Measurements from ENCODE around the gene SYNJ2. TPM values are rescaled to one million over a fixed set of nuclear protein-coding genes. Genes with fewer than 3 reads are reported as not detected.

The SYNJ2 gene
- total RNA-seq, 1 donor from 2014 or later = 14.2 TPM

DNA sequence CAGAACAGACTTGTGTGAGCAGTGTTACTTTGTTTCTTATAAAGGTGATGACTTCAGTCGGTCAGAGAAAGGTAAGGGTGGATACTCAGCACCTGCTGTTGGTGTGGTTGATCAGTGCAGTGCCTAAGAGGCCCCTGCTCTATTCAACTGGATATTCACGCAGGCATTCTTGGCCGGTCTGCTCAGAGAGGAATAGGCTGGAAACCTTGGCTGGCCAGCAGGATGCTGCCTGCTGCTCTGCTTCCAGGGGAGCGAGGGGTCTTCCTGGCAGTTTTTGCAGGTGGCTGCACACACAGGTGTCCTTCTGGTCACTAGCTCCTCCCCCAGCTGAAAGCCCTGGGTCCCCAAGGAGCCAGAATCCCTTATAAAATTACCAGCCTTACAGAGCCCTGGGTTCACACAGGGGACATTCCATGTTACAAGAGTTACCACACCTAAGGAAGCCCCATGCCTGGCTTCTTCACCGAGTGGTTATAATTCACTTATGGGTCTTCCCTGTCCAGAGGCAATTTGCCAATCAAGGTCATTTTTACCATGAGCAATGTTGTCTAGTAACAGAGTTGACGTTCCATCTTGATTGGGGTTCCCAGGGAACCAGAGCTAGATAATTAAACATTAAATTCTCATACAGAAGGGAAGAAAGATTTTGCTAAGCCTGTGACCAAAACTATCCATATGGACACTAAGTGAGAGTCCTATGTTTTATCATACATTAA is 16.4 kb downstream of the SYNJ2 start:
- DNase-seq (ENCODE audit: low read depth) = no peak

DNA sequence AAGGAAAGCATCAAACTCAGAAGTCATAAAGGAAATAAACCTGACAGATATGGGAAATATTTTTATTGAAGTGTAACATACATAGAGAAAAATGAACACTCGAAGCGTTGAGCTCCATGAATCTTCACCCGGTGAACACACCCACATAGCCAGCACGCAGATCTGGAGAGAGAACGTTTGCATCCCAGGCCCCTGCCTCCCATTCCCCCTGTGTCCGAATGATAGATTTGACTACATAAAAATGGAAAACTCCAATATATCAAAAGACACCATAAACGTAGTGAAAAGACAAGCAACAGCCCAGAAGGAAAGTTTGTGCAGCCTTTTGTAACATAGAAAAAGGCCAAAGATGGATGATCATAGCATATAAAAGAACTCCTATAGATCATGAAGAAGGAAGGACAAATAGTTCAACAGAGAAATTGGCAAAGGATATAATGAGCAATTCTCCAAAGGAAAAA is 17.1 kb downstream of the SYNJ2 start:
- no peak for DNase-seq (ENCODE audit: low read depth)

DNA sequence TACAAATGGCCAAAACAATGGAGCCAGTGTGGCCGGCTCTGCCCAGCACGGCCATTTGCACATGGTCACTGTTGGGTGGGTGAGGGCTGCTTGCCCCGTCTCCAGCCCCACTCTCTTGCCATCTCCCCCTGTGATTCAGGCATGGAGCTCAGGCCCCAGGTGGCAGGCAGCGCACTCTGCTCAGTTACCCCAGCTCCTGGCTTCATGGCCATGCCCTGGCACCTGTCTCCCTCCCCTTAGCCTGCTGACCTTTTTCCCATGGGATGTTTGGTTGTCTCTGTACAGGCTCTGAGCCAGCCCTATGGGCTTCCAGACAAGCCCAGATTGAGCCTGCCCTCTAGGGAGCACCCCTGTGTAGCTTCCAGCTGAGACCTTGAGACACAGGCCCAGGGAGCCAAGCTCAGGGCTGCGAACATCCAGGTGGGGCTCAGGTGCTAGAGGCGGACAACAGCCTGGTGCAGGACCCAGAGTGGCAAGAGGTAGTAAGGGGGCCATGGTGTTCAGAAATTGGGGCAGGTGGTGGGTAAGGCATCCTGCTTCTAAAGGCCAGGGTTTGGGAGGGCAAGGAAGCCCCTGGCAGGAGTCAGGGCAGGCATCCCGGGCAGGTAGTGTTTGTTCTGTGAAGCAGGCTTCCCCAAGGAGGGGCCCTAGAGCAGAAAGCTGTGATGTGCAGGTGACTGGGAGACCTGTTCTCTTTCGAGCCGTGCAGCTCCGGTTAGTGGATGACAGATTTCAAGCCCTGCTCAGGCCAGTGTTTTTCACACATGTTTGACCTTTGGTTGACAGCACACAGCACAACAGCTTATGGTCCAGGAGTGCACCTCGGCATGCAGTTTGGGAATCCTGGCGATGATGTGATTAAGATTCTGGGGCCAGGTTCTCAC is 17.7 kb downstream of the SYNJ2 start:
- peak; percentile 52 for DNase-seq (ENCODE audit: low read depth)

GRCh38 chr6:158000530-158001307 is 19.1 kb downstream of the SYNJ2 start:
- no peak for DNase-seq (ENCODE audit: low read depth)

- DNase-seq (ENCODE audit: low read depth) = no peak
These were observed 20.7 kb downstream of the SYNJ2 start for GRCh38 chr6:158002249-158002950.

GRCh38 chr6:158002951-158003853 is 21.5 kb downstream of the SYNJ2 start:
- peak; percentile 94 for DNase-seq (ENCODE audit: low read depth)

GRCh38 chr6:158003910-158004700 is 22.4 kb downstream of the SYNJ2 start:
- no peak for DNase-seq (ENCODE audit: low read depth)

- DNase-seq (ENCODE audit: low read depth) = no peak
These were observed 23.0 kb downstream of the SYNJ2 start for GRCh38 chr6:158004701-158005095.

GRCh38 chr6:158005626-158006180 is 24.0 kb downstream of the SYNJ2 start:
- DNase-seq (ENCODE audit: low read depth) = no peak

- DNase-seq (ENCODE audit: low read depth) = no peak
These were observed 24.7 kb downstream of the SYNJ2 start for GRCh38 chr6:158006331-158006730.

DNA sequence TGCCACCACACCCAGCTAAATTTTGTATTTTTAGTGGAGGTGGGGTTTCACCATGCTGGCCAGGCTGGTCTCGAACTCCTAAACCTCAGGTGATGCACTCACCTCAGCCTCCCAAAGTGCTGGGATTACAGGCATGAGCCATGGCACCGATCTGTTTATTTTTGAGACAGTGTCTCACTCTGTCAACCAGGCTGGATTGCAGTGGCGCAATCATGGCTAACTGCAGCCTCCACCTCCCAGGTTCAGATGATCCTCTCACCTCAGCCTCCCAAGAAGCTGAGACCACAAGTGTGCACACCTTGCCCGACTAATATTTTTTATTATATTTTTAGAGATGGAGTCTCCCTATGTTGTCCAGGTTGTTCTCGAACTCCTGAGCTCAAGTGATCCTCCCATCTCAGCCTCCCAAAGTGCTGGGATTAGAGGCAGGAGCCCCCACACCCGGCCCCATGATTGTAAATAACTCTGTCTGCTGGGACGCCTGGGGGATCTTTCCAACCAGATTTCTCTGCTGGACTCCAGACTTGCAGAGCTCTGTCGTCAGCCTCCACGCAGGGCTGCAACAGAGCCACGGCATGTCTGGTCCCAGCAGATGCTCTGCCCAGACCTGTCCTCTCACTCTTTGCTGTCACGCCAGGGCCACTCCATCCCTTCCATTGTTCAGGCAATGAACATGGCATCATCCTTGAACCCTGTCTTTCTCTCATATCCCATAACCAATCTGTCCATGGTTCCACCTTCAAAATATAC is 25.3 kb downstream of the SYNJ2 start:
- no peak for DNase-seq (ENCODE audit: low read depth)

- no peak for DNase-seq (ENCODE audit: low read depth)
These were observed 27.1 kb downstream of the SYNJ2 start for GRCh38 chr6:158008864-158009113.

DNA sequence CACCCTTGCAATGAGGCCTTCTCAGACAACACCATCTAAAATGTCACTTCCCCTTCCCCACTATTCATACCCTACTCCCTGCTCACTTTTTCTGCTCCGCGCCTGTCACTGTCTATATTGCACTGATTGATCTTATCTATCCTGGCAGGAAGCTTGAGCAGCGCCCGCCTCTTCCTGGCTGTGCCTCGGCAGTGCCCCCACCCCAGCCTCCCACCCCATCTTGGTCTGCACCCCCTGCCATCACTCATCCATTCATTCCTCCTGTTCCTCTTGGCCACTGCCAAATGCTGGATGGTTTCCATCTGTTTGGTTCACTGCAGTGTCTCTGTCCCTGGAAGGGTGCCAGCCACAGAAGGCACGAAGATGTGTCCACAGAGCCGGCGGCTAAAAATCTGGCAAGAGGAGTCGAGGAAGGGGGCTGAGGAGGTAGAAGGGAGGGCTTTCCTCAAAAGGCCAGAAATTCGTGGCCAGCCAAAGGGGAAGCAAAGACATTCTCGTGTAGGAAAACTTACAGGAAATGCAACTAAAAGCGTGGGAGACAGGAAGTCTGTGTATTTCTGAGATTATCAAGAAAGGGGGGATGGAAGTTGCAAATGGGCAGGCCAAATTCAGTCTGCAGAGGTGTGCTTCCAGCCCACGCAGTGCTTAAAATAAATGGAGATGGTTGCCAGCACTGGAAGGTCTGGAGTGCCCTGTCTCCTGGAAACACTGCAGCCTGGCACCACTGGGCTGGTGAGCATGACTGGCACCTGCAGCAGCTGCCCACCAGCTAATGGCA is 27.6 kb downstream of the SYNJ2 start:
- peak; percentile 87 for DNase-seq (ENCODE audit: low read depth)

DNA sequence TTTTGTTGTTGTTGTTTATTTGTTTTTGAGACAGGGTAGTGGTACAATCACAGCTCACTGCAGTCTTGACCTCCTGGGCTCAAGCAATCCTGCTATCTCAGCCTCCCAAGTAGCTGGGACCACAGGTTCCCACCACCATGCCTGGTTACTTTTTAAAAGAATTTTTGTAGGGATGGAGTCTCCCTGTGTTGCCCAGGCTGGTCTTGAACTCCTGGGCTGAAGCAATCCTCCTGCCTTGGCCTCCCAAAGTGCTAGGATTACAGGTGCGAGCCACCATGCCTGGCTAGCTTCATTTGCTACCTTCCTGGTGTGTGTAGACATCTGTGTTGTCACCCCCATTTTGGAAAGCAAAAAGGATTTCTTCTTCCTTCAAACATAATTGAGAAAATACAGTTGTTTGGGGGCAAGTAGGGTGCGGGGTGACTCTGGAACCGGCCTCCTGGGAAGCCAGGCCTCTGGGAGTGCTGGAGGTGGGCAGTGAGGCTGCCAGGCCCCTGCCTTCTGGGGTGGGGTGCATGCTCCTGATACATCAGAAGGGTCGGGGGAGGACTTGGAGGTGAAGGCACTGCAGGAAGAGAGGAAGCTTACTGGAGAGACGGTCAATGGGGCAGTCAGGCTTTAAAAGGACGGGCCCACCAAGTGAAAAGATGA is 28.4 kb downstream of the SYNJ2 start:
- no peak for DNase-seq (ENCODE audit: low read depth)

GRCh38 chr6:158010591-158011477 is 29.2 kb downstream of the SYNJ2 start:
- DNase-seq (ENCODE audit: low read depth) = no peak

- DNase-seq (ENCODE audit: low read depth) = no peak
These were observed 29.8 kb downstream of the SYNJ2 start for GRCh38 chr6:158011478-158011920.

Measured in myocyte (in vitro differentiated cells).